Keratinocyte (primary cell): ENCODE results near the gene MEAF6. TPM values are rescaled to one million over a fixed set of nuclear protein-coding genes. Genes with fewer than 3 reads are reported as not detected.

Experiments
- DNase-seq: peaks from one replicate; pipeline ENCODE4 v3.0.0-alpha.2; 2011; ENCODE audit warnings: low read depth, missing footprints, low spot score
- FAIRE-seq: peaks from 2 replicates; lab custom pipeline; 2011; peaks lifted over from hg19 to GRCh38; lab: Jason Lieb, UNC
- H2AFZ ChIP-seq: 2 replicates; pipeline ENCODE4 v1.6.0; 2012; ENCODE audit warnings: low read length, control low read depth, inconsistent platforms; ENCODE audit not compliant: control insufficient read depth
- H3K27ac ChIP-seq: 2 replicates; pipeline ENCODE4 v1.5.1; 2011; ENCODE audit warnings: low read length; ENCODE audit not compliant: control insufficient read depth, insufficient read depth
- H3K27me3 ChIP-seq: 3 replicates; pipeline ENCODE4 v1.6.0; 2011; ENCODE audit warnings: low read length; ENCODE audit not compliant: control insufficient read depth, insufficient read depth; ENCODE audit errors: extremely low read depth
- H3K36me3 ChIP-seq, 2 experiments: 2 replicates in 1 of 2; 3 replicates in 1 of 2; pipeline ENCODE4 v1.5.1; 2011; ENCODE audit warnings: low read length in 2 of 2, mild to moderate bottlenecking in 1 of 2; ENCODE audit not compliant: control insufficient read depth in 2 of 2, insufficient read depth in 2 of 2; ENCODE audit errors: extremely low read depth in 1 of 2
- H3K4me1 ChIP-seq: 3 replicates; pipeline ENCODE4 v1.5.1; 2011; ENCODE audit warnings: low read length; ENCODE audit not compliant: control insufficient read depth, insufficient read depth; ENCODE audit errors: extremely low read depth
- H3K4me2 ChIP-seq: 3 replicates; pipeline ENCODE4 v1.6.0; 2011; ENCODE audit warnings: low read depth, low read length; ENCODE audit not compliant: control insufficient read depth, insufficient read depth; ENCODE audit errors: extremely low read depth
- H3K4me3 ChIP-seq, 3 experiments: fragments of 200-600 bp in 1 of 3; sonication (generic) in 1 of 3; 2 replicates in 2 of 3; 3 replicates in 1 of 3; pipeline ENCODE4 v1.5.1; 2011 to 2016; ENCODE audit warnings: low read length in 3 of 3, mild to moderate bottlenecking in 3 of 3, control low read depth in 2 of 3, inconsistent platforms in 1 of 3, low read depth in 1 of 3, mixed read lengths in 1 of 3, mixed run types in 1 of 3, moderate library complexity in 1 of 3; ENCODE audit not compliant: control insufficient read depth in 2 of 3, insufficient read depth in 2 of 3; ENCODE audit errors: extremely low read depth in 1 of 3
- H3K79me2 ChIP-seq: 2 replicates; pipeline ENCODE4 v1.6.0; 2012; ENCODE audit warnings: low read length; ENCODE audit not compliant: control insufficient read depth, insufficient read depth
- H3K9ac ChIP-seq: 3 replicates; pipeline ENCODE4 v1.6.0; 2011; ENCODE audit warnings: low read length; ENCODE audit not compliant: control insufficient read depth, insufficient read depth; ENCODE audit errors: extremely low read depth
- H3K9me1 ChIP-seq: 3 replicates; pipeline ENCODE4 v1.6.0; 2011; ENCODE audit warnings: low read length; ENCODE audit not compliant: control insufficient read depth, insufficient read depth; ENCODE audit errors: extremely low read depth
- H3K9me3 ChIP-seq: 2 replicates; pipeline ENCODE4 v1.5.1; 2012; ENCODE audit warnings: low read depth, low read length; ENCODE audit not compliant: control insufficient read depth
- H4K20me1 ChIP-seq: 3 replicates; pipeline ENCODE4 v1.6.0; 2011; ENCODE audit warnings: low read length; ENCODE audit not compliant: control insufficient read depth, insufficient read depth; ENCODE audit errors: extremely low read depth
- EZH2 ChIP-seq: IDR thresholded peaks from one replicate; pipeline ENCODE4 v1.6.1; 2012; ENCODE audit warnings: inconsistent platforms, mild to moderate bottlenecking, low read length, moderate library complexity
- dilution Hi-C: fragments of 300-500 bp; cut with MboI; formaldehyde crosslinking; loops from one replicate; pipeline ENCODE4 v1.7.0; 2020; ENCODE audit warnings: low sequenced_read_pairs; ENCODE audit not compliant: extremely low pct_ligation_motif_present
- polyA plus RNA-seq, 5 experiments: library from polyadenylated mRNA; depleted of rRNA in 3 of 5; stranded (reverse) in 3 of 5; stranded (forward) in 1 of 5; unstranded in 1 of 5; fragments of >200 nt; gene quantifications; 1 replicate in 1 of 5; 2 replicates in 3 of 5; 3 replicates in 1 of 5; pipeline versions ENCODE4 v1.2.1 to v1.2.3, GENCODE V29; 2011 to 2012; ENCODE audit warnings: missing spikeins in 2 of 5, low read depth in 1 of 5, low replicate concordance in 1 of 5
- TF ChIP-seq, protein P1 (sequence below), 3 experiments: IDR thresholded peaks in 1 of 3; conservative IDR thresholded peaks in 1 of 3; optimal IDR thresholded peaks in 1 of 3; 2 replicates in 2 of 3; 3 replicates in 1 of 3; pipeline versions ENCODE3 to v1.5.1; 2011; ENCODE audit warnings: low read length in 3 of 3, mild to moderate bottlenecking in 3 of 3, moderate library complexity in 2 of 3, control low read depth in 1 of 3, inconsistent platforms in 1 of 3; ENCODE audit not compliant: insufficient read depth in 2 of 3; ENCODE audit errors: extremely low read depth in 1 of 3

The MEAF6 gene
- polyA plus RNA-seq, 1 donor (not counting 4 experiments of a cell fraction or from before 2014, with no cell fraction given): 51.9 TPM

- H3K27me3 ChIP-seq: no peaks in the 10 kb centered on the region
- peak; percentile 78 for DNase-seq
- peak overlapping the region; percentile 91 for H3K4me2 ChIP-seq
- peaks cover 27% of the 10 kb centered on the region for H3K79me2 ChIP-seq
- H3K36me3 ChIP-seq: peaks cover 4 to 16% of the 10 kb centered on the region in 2 experiments
- peak overlapping the region in 2 of 3 experiments; percentile 22 to 28 for H3K4me3 ChIP-seq
- H2AFZ ChIP-seq: peak overlapping the region; percentile 79
- H4K20me1 ChIP-seq: peaks cover 9% of the 10 kb centered on the region
- peak overlapping the region; percentile 74 for H3K27ac ChIP-seq
- no peaks in the 10 kb centered on the region for H3K9me3 ChIP-seq
- FAIRE-seq: peak; percentile 66
- dilution Hi-C loops: no loop called here
- H3K9ac ChIP-seq: peak overlapping the region; percentile 71
- H3K9me1 ChIP-seq: peaks cover 4% of the 10 kb centered on the region
- H3K4me1 ChIP-seq: peaks cover 36% of the 10 kb centered on the region
- no peak for TF ChIP-seq EZH2
- TF ChIP-seq, protein P1, sequence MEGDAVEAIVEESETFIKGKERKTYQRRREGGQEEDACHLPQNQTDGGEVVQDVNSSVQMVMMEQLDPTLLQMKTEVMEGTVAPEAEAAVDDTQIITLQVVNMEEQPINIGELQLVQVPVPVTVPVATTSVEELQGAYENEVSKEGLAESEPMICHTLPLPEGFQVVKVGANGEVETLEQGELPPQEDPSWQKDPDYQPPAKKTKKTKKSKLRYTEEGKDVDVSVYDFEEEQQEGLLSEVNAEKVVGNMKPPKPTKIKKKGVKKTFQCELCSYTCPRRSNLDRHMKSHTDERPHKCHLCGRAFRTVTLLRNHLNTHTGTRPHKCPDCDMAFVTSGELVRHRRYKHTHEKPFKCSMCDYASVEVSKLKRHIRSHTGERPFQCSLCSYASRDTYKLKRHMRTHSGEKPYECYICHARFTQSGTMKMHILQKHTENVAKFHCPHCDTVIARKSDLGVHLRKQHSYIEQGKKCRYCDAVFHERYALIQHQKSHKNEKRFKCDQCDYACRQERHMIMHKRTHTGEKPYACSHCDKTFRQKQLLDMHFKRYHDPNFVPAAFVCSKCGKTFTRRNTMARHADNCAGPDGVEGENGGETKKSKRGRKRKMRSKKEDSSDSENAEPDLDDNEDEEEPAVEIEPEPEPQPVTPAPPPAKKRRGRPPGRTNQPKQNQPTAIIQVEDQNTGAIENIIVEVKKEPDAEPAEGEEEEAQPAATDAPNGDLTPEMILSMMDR (optimal IDR thresholded peaks at IDR 0.05 in 1 of 3, IDR thresholded peaks at IDR 0.05 in 1 of 3, conservative IDR thresholded peaks at IDR 0.05 in 1 of 3; ENCODE audit: extremely low read depth in 1 of 3, insufficient read depth in 2 of 3, low read length in 3 of 3): no peak
Observed at GRCh38 chr1:37471345-37472231, 43.0 kb downstream of the MEAF6 start.

- H3K9ac ChIP-seq: no peak overlapping the region
- H2AFZ ChIP-seq: no peak overlapping the region
- no peak overlapping the region for H3K27ac ChIP-seq
- TF ChIP-seq EZH2: no peak
- TF ChIP-seq, protein P1 (optimal IDR thresholded peaks at IDR 0.05 in 1 of 3, IDR thresholded peaks at IDR 0.05 in 1 of 3, conservative IDR thresholded peaks at IDR 0.05 in 1 of 3; ENCODE audit: extremely low read depth in 1 of 3, insufficient read depth in 2 of 3, low read length in 3 of 3): no peak
- H3K4me3 ChIP-seq: no peak overlapping the region
- peaks cover 7% of the 10 kb centered on the region for H3K79me2 ChIP-seq
- no peaks in the 10 kb centered on the region for H3K27me3 ChIP-seq
- no peaks in the 10 kb centered on the region for H3K9me3 ChIP-seq
- peaks cover 36% of the 10 kb centered on the region for H3K4me1 ChIP-seq
- no peaks in the 10 kb centered on the region for H4K20me1 ChIP-seq
- H3K36me3 ChIP-seq: no peaks in the 10 kb centered on the region
- dilution Hi-C loops: no loop called here
- DNase-seq: no peak
- no peak overlapping the region for H3K4me2 ChIP-seq
- H3K9me1 ChIP-seq: peaks cover 4% of the 10 kb centered on the region
- FAIRE-seq: no peak
Observed at GRCh38 chr1:37469386-37469785, 45.2 kb downstream of the MEAF6 start.
